ENCODE measurements around the gene MOGAT3.

DNA sequence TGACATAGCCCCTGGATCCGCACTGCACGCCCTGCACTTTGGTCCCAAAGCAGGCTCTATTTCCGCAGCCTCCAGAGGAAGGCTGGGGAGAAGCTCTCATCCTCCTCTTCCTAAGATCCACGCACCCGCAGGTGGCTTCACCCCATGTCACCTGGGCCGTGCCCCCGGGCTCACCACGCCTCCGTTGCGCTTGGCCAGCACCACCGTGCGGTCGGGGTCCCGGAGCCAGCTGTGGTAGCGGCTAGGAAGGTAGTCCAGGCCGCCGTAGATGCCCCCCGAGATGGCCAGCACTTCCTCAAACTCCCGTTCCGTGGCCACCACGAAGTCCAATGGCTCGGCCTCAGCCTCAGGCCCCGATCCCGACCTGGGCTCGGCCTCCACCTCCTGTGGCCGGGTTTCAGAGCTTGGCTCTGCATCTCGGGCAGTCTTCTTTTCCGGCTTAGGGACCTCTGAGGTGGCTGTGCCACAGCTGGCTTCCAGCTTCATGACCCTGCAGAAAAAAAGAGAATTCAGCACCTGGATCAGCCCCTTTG lies 26.4 kb downstream of the MOGAT3 start:
- TF ChIP-seq, protein P1, sequence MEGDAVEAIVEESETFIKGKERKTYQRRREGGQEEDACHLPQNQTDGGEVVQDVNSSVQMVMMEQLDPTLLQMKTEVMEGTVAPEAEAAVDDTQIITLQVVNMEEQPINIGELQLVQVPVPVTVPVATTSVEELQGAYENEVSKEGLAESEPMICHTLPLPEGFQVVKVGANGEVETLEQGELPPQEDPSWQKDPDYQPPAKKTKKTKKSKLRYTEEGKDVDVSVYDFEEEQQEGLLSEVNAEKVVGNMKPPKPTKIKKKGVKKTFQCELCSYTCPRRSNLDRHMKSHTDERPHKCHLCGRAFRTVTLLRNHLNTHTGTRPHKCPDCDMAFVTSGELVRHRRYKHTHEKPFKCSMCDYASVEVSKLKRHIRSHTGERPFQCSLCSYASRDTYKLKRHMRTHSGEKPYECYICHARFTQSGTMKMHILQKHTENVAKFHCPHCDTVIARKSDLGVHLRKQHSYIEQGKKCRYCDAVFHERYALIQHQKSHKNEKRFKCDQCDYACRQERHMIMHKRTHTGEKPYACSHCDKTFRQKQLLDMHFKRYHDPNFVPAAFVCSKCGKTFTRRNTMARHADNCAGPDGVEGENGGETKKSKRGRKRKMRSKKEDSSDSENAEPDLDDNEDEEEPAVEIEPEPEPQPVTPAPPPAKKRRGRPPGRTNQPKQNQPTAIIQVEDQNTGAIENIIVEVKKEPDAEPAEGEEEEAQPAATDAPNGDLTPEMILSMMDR (IDR thresholded peaks at IDR 0.05; ENCODE audit: poor library complexity), result no peak
- TF ChIP-seq EZH2phosphoT487 (IDR thresholded peaks at IDR 0.05; ENCODE audit: low read depth, severe bottlenecking, unreplicated experiment), result no peak
